SW 1271 (cell line): ENCODE data around the gene BAG1.
A peak's percentile ranks its signal among the peaks of the same experiment; 100 is the strongest.

Source experiments
- DNase-seq, 2 experiments: peaks; one replicate each; lab custom pipeline; 2025; lab: John Stamatoyannopoulos, UW

BAG1 gene

DNA sequence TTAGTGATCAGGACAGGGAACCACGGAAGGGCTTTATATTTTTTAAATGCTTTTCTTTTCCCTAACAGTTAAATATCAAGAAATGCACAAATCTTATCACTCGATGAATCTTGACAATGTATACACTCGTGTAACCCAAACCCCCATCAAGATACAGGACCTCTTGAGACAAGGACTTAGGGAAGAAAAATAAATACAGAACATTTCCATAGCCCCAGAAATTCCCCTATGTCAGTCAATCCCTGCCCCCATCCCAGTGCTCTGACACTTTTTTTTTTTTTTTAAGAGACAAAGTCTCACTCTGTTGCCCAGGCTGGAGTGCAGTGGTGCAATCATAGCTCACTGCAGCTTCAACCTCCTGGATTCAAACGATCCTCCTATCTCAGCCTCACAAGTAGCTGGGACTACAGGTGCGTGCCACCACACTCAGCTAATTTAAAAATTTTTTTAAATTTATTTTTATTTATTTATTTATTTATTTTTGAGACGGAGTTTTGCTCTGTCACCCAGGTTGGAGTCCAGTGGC lies 21.8 kb downstream of the BAG1 start:
- no peak for DNase-seq

DNA sequence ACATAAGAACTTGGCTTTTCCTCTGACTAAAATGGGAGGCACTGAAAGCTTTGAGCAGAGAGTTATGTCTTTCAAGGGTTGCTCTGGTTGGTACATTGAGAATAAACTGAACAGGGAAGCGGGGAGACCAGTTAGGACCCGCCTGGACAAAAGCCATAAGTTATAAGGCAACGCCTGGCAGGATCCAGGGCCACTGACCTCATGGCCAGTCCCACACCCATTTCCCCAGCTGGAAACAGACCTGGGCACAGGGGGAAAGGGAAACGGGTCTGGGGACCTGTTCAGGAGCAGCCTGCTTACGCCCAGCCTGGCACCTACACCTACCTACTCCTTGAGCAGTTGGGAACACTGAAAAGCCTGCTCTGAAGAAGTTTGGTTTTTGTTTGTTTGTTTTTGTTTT lies 23.2 kb downstream of the BAG1 start:
- DNase-seq: no peak

DNA sequence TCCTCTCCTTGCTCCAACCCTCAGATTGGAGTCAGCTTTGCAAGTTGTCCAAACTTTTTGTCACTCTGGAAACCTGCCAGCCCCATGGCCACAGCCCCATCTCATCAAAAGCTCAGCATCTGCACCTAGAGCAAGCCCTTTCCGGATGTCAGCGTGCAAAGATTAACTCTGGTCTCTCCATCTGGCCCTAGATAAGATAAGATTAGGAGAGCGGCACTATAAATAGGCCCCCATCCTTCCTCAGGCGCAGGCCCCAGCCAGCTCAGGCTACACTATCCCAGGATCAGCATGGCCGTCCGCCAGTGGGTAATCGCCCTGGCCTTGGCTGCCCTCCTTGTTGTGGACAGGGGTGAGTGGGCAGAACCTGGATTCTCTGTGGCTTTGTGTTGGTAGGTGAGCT lies 24.6 kb downstream of the BAG1 start, which contains the start of gene SPINK4:
TSS of gene SPINK4 (plus strand) at position 247 of the 400 bp plus-strand sequence. CDS start at position 289, 42 bp downstream.
- no peak for DNase-seq

DNA sequence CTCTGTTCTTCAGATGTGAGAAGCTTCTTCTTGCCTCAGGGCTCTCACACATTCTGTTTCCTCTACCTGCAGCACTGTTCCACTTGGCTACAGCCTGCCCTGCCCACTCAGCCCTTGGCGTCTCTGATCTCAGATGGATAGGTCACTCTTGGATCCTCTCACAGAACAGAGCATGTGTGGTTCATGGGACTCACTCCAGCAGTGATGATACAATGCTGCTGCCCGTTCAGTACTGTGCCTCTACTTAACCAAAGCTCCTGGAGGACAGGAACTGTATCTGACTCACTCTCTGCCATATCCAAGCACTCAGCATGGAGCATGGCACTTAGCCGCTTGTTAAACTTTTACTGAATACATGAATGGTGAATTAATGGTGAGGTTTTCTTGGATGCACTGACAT lies 27.9 kb downstream of the BAG1 start:
- DNase-seq: no peak

DNA sequence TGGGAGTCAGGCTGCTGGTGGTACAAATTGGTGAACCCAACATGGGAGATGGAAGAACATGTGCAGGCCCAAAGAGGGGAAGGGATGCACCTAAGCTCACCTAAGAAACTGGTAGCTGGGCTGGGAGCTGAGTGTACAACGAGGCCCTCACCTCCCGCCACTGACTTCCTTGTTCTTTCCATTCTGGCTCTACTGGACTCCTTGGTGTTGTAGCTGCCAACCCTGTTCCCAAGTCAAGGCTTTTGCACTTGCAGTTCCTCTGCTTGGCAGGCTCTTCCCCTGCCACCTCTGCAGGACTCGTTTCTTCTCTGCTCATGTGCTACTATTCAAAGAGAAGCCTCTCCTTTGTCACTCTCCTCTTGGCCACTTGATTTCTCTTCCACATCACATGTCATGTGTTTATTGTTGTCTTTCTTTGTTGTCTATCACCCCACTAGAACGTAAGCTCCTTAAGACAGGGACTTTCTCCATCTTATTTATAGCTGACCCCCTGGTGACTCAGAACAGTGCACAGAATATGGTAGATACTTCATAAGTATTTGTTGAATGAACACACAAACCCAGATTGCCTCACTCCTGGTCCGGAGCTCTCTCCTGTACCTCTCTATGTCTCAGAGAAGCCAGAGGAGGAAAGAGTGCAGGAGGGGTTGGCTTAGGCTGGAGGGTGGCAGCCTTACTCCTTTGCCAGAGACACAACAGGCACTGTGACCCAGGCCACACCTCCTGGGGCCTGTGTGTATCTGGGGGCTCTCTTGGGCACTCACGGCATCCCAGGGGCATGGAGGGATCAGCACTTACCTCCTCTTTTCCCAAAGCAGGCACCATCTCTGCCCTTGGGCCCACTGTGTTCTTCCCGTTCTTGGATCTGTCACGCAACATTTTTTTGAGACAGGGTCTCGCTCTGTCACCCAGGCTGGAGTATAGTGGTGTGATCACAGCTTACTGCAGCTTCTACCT lies 29.7 kb downstream of the BAG1 start:
- DNase-seq: no peak

DNA sequence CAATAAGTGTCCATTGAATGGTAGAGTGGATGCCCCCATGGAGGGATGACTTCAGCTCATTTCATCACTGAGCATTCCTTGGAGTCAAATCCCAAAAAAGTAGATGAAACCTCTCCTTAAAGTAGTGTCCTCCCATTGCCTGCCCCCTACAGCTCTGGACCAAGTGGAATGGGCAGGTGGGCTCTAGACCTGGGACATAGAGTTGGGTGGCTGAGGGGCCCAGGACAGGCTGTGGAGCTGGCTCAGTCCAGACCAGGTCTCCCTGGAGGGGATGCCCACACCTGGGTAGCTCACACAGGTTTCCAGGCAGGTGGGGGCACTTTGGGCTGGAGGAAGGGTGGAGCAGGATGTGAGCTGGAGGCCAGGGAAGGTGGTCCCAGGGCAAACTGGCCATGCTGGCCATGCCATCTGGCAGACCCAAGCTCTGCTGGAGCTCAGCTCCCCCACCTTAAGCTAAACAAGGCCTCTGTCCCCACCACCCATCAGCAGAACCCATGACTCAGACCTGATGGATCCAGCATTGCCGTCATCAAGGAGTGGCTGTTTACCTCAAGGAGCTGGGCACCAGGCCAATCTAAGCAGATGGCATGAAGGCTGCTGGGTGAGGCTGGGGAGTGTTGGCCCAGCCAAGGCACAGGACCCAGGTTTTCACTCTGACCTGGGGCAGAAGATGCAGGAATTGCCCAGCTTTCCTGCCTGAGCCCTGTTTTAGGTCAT lies 30.7 kb downstream of the BAG1 start:
- peak in 1 of 2 experiments; percentile 22 for DNase-seq

DNA sequence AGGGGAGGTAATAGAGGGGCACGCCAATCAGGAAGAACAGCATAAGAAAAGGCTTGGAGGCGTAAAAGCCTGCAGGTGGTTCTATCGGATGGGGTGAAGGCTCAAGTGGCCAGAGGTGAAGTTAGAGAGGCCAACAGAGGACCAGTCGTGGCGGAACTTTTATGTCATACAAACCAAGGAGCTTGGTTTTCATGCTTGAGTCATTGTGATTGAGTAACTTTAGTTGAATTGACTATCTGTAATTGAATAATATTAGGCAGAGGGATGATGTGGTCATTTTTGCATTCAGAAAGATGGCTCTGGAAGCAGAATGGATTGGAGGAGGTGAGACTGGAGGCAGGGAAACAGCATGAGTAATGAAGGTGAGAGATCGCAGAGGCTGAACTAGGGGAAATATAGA lies 31.7 kb downstream of the BAG1 start:
- DNase-seq: no peak

DNA sequence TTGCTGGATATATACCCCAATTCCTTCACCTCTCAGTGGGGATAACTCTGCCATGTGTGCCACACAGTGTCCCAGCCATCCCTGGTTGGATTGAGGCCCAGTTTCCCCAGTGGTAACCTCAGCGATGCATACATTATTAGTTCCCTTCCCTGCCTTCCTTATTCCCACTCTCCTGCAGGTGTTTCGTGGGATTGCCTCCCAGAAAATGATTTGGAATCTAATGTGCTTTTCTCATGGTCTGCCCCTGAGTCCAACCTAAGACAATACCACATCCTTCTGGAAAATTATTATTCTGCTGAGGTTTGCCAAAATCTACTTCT lies 32.9 kb downstream of the BAG1 start:
- no peak for DNase-seq

DNA sequence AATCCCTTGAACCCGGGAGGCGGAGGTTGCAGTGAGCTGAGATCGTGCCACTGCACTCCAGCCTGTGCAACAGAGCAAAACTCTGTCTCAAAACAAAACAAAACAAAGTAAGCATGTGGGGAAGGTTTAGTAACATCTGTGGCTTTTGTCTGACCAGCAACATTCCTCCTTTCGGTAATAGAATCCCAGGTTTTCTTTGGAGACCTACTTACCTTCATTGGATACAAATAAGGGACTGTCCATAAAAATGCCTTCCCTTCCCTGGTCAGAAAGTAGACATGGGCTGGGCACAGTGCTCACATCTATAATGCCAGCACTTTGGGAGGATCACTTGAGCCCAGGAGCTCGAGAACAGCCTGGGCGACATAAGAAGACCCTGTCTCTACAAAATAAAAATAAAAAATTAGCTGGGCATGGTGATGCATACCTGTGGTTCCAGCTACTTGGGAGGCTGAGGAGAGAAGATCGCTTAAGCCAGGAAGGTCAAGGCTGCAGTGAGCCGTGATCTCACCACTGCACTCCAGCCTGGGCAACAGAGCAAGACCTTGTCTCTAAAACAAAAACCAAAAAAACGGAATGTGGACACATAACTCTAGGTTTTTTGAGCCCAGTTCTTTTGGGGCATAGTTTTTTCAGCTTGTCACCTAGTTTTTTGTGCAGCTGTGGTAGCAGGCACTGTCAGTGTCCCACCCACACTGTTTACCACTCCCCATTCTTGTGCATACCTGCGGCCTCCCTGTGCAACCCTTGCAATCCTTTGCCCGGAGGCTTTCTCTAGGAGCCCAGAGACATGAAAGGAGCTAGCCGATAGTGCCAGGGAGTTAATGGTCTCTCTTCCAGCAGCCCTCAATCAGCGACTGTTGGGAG lies 33.5 kb downstream of the BAG1 start:
- DNase-seq: no peak

DNA sequence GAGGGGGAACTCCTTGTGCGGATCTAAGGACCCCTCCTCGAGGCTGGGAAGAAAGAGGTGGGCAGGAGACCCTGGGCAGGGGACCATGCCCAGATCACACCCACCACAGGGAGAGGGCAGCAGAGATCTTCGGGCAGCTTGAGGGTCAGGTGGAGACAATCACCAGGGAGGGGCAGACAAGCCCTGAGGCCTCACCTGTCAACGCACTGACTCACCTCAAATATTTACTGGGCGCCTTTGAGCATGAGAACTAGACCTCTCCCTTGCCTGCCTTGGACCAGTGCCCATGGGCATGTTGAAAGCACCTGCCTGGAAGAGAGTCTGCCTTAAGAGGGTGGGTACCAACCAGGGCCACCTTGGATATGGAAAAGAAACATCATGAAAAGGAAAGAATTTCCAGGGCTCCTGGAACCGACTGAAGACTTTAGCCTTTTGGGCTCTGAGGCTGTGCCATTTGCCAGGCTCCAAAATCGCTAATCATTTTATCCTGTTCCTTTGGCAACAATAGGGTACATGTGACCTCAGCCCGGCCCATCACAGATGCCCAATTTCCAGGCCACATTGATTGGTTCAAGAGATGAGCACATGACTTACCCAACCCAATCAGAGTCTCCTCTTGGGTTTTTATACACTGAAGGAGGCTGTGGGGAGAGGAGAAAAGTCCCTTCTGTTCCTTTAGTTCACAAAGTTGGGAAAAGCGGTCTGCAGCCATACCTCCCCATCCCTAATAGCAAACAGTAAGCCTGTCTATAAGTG lies 35.0 kb downstream of the BAG1 start:
- DNase-seq: no peak

DNA sequence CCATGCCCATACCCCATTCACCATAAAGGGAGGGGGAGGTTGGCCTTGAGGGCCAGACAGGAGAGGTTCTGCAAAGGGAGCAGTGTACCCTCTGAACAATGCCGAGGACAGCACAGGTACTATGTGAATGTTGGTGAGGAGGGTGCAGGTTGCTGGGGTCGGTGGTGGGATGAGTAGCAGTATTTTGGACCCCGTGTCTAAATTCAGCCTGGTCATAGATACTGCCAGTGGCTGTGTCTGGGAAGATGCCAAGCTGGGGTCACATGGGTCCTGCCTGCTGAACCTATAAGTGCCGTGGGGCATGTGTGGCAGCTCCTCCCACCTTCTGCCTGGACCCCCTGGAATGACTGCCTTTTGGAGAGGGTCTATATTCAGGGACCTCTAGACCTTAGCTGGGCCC lies 35.9 kb downstream of the BAG1 start:
- DNase-seq: no peak

DNA sequence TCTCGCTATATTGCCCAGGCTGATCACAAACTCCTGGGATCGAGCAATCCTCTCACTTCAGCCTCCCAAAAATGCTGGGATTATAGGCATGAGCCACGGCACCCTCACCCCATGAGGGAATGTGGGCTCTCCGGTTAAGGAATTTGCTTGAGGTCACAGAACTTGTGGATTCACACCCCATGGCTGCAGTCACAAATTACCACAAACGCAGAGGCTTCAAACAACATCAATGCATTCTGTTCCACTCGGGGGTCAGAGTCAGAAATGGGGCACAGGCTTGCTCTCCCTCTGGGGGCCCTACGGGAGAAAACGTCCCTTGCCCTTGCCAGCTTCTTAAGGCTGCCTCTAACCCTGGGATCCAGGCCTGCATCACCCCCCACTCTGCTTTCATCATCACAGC lies 36.8 kb downstream of the BAG1 start:
- no peak for DNase-seq

DNA sequence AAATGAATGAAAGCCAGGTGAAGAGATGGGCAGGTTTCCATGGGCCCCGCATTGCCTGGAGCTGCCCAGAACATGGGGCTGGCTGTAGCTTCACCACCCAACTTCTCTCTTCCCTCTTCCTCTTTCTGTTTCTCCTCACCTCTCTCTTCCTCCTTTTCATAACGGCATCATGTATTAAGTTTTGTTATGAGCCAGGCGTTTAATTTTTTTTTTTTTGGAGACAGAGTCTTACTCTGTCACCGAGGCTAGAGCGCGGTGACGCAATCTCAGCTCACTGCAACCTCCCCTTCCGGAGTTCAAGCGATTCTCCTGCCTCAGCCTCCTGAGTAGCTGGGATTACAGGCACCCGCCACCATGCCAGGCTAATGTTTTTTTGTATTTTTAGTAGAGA lies 37.5 kb downstream of the BAG1 start:
- no peak for DNase-seq

DNA sequence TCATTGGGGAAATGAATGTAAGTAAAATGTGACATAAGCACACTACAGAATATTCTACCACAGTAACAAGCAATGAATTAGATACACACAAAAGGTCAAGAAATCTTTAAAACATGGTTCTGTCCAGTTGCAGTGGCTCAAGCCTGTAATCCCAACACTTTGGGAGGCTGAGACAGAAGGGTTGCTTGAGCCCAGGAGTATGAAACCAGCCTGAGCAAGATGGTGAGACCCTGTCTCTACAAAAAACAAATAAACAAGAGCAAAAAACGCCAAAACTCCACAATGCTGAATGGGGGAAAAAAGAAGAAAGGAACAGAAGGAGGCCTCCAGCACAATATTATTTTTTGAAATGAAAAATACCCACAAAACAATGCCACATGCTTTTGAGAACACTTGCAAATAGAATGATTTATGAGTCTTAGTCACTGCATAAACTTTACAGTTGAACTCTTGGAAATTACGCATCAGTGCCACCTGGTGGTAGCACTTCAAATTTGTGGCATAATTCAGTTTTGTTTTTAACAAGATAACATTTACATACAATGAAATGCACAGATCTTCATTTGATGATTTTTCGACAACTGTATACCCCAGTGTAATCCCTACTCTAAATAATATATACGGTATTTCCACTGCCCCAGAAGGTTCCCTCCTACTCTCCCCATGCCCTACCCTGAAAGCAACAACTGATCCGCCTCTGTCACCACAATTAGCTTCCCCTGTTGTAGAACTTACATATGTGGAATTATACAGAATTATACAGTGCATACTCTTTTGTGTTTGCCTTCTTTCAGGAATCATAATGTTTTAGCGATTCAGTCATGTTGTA lies 39.0 kb downstream of the BAG1 start:
- peak; percentile 5 to 48 for DNase-seq

DNA sequence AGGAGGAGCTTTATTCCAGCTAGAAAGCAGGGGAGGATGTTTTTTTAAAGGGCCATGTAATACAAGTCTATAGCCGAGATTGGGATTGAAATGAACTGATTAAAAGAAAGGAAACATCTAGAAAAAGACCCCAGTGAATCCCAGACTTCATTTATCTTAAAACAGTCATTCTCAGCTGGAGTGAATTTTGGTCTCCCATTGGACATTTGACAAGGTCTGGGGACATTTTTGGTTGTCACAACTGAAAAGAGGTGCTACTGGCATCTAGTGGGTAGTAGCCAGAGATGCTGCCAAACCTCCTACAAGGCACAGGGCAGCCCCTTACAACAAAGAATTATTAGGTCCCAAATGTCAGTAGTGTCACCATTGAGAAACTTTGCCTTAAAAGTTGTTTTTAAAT lies 40.8 kb downstream of the BAG1 start:
- no peak for DNase-seq

DNA sequence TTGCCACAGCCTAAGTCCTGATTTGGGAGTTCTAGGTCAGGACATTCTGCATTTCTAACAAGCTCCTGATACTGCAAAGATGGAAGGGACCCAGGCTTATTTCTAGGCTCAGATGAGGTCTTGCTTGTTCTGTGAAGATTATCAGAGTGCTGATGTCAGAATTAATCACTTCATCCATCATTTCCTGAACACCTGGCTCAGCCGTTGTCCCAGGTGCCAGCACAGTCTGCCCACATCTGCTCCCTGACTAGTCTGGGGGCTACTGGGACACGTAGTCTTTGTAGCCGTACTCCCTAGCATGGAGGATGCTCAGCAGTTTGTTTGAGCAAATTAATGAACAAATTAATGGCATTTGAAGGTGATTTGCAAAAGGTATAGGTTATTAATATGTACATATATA lies 42.5 kb downstream of the BAG1 start:
- DNase-seq: no peak

DNA sequence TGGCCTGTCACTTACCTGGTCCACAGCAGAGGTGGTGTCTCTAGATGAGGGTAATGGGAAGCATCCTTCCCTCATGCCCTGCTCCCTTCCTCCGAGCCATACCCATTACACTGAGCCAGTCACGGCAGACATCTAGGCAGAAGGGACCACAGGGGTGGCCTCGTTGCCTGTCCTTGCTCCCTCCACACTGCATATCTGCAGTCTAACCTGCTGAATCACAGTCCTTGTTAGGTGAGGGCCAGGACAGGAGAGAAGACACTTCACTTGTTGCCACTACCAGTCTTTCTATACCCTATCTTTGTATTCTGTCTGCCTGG lies 43.0 kb downstream of the BAG1 start:
- DNase-seq: no peak

DNA sequence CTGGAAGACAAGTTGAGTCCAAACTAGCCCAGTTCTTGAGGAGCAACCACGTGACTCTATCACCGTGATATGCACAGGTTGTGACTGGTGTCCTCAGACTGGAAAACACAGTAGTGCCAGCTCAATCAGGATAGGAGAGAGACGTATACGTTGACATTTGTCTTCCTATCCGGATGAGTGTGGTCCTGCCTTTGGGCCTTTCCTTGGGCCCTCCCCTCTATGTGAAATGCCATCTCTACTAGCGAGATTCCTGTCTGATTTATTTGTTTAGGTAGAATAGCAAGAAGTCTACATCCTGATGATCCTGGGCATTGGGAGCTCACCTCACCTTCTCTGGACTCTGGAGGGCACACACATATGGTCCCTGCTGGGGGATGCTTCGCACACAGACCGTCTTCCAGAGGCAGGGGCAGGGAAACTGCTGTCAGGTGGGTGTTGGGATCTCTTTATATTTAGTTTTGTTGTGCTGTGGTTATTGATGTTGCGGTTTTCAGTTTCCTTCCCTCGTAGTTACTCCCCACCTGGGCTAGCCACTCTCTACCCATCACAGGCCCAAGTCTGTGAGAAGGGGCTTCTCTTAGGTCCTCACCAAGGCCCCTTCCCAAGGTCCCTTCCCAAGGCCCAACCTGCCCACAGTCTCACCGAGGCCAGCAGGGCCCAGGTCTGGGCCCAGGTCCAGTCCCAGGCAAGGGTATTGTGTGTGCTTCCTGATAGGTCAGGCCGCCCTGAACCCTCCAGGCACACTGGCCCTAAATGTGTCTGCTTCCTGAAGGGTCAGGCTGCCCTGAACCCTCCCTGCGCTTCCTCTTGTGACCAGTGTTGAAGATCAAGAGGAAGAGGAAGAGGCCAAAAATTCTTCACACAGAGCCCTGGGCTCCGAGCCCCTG lies 43.6 kb downstream of the BAG1 start:
- no peak for DNase-seq

DNA sequence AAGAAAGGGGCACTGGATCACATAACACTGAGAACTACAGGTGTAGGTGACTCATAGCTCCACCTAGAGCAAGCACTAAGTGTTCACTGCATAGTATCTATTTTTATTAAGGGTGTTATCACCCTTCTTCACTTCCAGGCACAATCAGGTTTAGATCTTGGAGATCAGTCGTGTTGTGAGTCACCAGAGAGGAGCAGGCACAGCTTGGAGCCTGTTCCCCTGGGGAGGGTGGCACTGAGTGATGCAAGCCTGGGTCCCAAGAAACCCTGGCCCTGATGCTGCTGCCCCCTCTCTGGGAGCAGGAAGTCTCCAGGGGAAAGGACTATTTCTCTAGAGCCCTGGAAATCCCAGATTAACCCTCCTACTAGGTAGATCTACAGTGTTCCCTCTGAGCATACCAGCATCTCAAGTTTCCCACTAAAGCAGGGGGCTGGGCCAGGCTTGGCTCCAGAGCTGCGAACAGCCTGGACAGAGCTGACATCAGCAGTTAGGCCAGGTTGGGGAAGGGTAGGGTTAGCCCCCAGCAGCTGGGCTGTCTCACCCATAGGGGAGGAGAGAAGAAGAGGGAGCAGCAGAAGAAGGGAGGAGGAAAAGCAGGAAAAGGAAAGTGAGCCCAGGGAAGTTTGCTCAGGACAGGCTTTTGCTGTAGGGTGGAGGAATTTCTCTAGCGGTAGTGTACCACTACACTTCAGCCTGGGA lies 52.7 kb downstream of the BAG1 start:
- no peak for DNase-seq
